GM19193 (cell line): ENCODE results near the gene TRIM62.

Experiments
- POLR2A ChIP-seq: IDR thresholded peaks from 4 replicates; pipeline ENCODE4 v1.6.1; 2011; ENCODE audit not compliant: insufficient read depth, insufficient read length; ENCODE audit errors: extremely low read depth

Gene TRIM62

DNA sequence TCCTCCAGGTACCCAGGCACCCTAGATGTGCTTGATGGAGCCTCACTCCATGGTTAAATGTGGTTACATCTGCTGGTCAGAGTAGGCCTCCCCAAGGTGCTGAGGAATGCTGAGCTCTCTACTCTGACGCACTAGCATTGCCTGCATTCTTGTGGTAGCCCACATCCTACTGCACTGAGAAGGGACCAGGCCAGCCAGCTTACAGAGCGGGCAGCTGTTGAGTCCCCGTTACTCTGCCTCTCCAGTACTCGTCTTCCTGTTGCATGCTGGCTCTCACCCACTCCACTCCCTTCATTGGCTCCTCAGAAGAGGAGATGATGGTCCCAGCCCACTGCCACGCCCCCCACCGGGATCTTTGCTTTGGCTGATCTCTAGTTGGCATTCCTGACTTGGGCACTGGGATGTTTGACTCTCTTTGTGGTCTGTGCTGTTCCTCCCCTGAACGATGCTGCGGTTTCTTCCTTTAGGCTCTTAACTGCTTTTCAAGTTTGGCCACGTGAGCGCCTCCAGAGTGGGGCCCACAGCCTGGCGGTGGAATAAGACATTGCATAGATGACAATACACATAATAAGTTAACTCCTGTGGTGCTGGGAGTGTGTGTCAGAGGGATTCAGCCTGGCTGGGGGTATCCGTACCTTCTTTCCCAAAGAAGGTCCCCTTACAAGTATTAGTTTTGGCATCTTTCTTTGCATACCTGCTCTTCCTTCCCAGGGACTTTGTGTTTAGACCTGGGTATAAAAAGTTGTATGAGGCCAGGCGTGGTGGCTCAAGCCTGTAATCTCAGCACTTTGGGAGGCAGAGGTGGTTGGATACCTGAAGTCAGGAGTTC lies 82.3 kb downstream of the TRIM62 start:
- TF ChIP-seq POLR2A: peak; percentile 11

DNA sequence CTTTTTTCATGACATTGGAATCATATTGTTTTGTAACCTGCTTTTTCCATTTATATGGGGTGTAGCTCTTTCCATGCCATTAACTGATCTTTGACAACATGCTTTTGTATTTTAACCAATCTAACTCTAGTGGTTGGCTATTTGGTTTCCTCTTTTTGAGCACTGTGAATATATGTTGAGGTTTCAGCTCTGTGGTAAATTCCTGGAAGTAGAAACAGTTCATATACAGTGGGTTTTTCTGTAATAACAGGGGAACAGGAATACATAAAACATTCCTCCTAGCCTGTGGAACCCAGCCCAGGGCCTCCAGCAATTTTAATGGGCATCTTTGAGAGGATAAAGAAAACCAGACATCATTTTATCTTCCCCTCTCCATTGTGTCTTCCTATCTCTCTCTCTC lies 83.5 kb downstream of the TRIM62 start:
- no peak for TF ChIP-seq POLR2A

DNA sequence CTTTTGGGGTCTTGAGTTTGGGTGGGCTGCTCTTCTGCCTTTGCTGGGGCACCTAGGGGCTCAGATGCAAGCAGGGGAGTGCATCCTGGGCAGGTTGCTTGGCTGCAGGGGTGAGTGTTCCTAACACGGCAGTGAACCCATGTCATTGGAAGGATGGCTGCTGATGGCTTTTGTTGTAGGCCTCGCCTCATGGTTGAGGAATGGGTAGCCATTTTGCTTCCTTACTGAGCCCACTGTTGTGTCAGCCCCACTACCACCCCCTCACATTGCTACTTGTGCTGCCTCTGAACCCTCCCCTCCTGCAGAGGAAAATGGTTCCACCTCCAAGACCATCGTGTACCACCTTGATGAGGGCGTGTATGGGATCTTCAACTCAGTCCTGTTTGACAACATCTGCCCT lies 84.1 kb downstream of the TRIM62 start:
- no peak for TF ChIP-seq POLR2A

DNA sequence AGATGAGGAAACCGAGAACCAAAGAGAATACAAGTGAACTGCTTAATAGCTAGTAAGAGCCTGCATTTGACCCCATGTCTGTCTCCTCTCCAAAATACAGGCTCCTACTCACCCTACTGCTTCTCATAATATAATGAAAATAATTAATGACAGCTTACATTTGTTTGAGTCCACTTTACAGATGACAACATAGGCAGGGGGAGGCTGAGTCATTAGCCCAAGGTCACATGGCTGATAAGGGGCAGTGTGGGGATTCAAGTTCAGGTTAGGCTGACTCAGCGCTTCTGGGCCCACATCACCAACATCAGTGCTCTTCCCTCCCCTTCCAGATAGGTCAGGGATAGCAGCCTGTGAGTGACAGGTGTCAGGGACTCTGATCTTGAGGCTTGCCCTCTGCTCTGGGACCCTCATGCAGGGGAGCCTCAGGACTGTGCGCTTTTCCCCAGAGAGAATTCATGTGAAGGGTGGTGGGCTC lies 84.7 kb downstream of the TRIM62 start:
- no peak for TF ChIP-seq POLR2A

DNA sequence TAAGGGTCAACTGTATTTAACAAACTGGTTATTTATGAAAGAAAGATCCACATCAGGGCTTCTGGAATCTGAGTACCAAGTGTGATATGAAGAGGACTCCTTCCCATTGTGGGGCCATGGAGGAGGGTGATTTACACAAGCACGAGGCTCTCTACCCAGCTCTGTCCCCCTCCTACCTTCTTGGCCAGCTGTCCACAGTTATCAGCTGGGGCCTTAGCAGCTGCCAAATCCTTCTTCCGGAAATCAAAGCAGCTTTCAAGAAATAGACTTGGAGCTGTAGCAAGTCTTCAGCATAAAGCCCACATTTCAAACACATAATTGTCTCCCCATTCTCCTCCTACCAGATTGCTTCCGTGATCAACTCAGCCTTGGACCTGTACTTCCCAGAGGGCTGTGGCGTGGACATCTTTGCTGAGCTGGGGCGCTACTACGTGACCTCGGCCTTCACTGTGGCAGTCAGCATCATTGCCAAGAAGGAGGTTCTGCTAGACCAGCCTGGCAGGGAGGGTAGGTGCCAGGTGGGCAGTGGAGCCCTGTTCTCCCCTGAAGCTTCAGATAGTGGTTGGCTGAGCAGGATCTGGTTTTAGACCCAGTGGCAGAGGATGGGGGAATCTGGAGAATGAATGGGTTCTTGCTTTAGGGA lies 85.4 kb downstream of the TRIM62 start:
- no peak for TF ChIP-seq POLR2A
